Measurements from ENCODE around the gene NFIA. TPM values are rescaled to one million over a fixed set of nuclear protein-coding genes. Genes with fewer than 3 reads are reported as not detected.

Gene NFIA
- total and polyA plus RNA-seq, 9 of the 15 experiments (the other 6 are each of a cell fraction or from before 2014, with no cell fraction given) = 5.3 to 24.9 (median 9.8) TPM

DNA sequence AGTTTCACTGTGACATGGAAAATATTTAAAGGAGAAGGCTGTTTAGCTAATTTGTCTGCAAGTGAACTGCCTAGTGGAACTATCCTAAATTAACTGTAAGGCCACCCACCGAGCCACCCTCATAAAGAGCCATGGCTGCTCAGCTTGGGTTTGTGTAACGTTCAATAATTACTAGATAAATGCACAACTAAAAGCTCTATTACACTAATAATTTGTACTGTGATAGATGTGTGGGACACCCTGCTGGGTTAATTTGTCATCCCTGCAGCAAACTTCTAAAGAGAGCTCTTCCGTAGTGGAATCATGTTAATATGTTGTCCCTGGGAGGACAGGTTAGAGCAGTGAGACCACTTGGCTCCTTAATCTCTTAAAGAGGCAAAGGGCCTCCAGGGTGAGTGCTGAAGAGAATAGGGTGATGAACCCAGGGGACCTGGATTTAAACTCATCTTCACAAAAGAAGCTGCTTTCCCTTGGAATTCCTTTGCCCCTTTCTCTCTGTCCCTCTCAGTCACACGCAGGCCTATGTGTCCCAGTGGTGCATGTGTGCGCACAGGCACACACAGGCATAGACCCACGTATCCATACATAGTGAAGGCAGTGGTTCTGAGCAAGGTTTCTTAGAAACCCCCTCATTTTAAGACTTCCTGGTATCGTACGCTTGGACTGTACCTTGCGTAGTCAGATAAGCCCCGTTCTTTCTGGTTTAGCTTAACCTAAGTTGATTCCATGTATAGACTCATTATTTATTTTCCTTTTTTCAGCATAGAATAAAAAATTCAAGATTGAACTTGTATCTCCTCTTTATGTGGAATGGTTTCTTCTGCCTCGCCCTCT is 310.3 kb downstream of the NFIA start (continued):
- TF ChIP-seq, protein P1, sequence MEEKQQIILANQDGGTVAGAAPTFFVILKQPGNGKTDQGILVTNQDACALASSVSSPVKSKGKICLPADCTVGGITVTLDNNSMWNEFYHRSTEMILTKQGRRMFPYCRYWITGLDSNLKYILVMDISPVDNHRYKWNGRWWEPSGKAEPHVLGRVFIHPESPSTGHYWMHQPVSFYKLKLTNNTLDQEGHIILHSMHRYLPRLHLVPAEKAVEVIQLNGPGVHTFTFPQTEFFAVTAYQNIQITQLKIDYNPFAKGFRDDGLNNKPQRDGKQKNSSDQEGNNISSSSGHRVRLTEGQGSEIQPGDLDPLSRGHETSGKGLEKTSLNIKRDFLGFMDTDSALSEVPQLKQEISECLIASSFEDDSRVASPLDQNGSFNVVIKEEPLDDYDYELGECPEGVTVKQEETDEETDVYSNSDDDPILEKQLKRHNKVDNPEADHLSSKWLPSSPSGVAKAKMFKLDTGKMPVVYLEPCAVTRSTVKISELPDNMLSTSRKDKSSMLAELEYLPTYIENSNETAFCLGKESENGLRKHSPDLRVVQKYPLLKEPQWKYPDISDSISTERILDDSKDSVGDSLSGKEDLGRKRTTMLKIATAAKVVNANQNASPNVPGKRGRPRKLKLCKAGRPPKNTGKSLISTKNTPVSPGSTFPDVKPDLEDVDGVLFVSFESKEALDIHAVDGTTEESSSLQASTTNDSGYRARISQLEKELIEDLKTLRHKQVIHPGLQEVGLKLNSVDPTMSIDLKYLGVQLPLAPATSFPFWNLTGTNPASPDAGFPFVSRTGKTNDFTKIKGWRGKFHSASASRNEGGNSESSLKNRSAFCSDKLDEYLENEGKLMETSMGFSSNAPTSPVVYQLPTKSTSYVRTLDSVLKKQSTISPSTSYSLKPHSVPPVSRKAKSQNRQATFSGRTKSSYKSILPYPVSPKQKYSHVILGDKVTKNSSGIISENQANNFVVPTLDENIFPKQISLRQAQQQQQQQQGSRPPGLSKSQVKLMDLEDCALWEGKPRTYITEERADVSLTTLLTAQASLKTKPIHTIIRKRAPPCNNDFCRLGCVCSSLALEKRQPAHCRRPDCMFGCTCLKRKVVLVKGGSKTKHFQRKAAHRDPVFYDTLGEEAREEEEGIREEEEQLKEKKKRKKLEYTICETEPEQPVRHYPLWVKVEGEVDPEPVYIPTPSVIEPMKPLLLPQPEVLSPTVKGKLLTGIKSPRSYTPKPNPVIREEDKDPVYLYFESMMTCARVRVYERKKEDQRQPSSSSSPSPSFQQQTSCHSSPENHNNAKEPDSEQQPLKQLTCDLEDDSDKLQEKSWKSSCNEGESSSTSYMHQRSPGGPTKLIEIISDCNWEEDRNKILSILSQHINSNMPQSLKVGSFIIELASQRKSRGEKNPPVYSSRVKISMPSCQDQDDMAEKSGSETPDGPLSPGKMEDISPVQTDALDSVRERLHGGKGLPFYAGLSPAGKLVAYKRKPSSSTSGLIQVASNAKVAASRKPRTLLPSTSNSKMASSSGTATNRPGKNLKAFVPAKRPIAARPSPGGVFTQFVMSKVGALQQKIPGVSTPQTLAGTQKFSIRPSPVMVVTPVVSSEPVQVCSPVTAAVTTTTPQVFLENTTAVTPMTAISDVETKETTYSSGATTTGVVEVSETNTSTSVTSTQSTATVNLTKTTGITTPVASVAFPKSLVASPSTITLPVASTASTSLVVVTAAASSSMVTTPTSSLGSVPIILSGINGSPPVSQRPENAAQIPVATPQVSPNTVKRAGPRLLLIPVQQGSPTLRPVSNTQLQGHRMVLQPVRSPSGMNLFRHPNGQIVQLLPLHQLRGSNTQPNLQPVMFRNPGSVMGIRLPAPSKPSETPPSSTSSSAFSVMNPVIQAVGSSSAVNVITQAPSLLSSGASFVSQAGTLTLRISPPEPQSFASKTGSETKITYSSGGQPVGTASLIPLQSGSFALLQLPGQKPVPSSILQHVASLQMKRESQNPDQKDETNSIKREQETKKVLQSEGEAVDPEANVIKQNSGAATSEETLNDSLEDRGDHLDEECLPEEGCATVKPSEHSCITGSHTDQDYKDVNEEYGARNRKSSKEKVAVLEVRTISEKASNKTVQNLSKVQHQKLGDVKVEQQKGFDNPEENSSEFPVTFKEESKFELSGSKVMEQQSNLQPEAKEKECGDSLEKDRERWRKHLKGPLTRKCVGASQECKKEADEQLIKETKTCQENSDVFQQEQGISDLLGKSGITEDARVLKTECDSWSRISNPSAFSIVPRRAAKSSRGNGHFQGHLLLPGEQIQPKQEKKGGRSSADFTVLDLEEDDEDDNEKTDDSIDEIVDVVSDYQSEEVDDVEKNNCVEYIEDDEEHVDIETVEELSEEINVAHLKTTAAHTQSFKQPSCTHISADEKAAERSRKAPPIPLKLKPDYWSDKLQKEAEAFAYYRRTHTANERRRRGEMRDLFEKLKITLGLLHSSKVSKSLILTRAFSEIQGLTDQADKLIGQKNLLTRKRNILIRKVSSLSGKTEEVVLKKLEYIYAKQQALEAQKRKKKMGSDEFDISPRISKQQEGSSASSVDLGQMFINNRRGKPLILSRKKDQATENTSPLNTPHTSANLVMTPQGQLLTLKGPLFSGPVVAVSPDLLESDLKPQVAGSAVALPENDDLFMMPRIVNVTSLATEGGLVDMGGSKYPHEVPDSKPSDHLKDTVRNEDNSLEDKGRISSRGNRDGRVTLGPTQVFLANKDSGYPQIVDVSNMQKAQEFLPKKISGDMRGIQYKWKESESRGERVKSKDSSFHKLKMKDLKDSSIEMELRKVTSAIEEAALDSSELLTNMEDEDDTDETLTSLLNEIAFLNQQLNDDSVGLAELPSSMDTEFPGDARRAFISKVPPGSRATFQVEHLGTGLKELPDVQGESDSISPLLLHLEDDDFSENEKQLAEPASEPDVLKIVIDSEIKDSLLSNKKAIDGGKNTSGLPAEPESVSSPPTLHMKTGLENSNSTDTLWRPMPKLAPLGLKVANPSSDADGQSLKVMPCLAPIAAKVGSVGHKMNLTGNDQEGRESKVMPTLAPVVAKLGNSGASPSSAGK (IDR thresholded peaks at IDR 0.05) = 0 out of 2 replicates have a peak, but pooled peaks have one; percentile 15
- TF ChIP-seq CBX3 (IDR thresholded peaks at IDR 0.05; ENCODE audit: borderline replicate concordance in 1 of 2, low read length in 2 of 2) = no peak
- no peak for TF ChIP-seq GATA2 (CRISPR knock-in tag; IDR thresholded peaks at IDR 0.05)
- TF ChIP-seq, protein P2, sequence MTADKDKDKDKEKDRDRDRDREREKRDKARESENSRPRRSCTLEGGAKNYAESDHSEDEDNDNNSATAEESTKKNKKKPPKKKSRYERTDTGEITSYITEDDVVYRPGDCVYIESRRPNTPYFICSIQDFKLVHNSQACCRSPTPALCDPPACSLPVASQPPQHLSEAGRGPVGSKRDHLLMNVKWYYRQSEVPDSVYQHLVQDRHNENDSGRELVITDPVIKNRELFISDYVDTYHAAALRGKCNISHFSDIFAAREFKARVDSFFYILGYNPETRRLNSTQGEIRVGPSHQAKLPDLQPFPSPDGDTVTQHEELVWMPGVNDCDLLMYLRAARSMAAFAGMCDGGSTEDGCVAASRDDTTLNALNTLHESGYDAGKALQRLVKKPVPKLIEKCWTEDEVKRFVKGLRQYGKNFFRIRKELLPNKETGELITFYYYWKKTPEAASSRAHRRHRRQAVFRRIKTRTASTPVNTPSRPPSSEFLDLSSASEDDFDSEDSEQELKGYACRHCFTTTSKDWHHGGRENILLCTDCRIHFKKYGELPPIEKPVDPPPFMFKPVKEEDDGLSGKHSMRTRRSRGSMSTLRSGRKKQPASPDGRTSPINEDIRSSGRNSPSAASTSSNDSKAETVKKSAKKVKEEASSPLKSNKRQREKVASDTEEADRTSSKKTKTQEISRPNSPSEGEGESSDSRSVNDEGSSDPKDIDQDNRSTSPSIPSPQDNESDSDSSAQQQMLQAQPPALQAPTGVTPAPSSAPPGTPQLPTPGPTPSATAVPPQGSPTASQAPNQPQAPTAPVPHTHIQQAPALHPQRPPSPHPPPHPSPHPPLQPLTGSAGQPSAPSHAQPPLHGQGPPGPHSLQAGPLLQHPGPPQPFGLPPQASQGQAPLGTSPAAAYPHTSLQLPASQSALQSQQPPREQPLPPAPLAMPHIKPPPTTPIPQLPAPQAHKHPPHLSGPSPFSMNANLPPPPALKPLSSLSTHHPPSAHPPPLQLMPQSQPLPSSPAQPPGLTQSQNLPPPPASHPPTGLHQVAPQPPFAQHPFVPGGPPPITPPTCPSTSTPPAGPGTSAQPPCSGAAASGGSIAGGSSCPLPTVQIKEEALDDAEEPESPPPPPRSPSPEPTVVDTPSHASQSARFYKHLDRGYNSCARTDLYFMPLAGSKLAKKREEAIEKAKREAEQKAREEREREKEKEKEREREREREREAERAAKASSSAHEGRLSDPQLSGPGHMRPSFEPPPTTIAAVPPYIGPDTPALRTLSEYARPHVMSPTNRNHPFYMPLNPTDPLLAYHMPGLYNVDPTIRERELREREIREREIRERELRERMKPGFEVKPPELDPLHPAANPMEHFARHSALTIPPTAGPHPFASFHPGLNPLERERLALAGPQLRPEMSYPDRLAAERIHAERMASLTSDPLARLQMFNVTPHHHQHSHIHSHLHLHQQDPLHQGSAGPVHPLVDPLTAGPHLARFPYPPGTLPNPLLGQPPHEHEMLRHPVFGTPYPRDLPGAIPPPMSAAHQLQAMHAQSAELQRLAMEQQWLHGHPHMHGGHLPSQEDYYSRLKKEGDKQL (CRISPR knock-in tag; IDR thresholded peaks at IDR 0.05; ENCODE audit: borderline replicate concordance) = no peak
- no peak for TF ChIP-seq YBX1 (IDR thresholded peaks at IDR 0.05)
- no peak for TF ChIP-seq ZKSCAN8 (CRISPR knock-in tag; IDR thresholded peaks at IDR 0.05)
- peak; percentile 50 for TF ChIP-seq BHLHE40 (IDR thresholded peaks at IDR 0.05; ENCODE audit: low read length)
- no peak for TF ChIP-seq GATAD2A (IDR thresholded peaks at IDR 0.05)
- 0 out of 2 replicates have a peak, but pooled peaks have one; percentile 20 for TF ChIP-seq MTA3 (IDR thresholded peaks at IDR 0.05; ENCODE audit: borderline replicate concordance)
- no peak for TF ChIP-seq ILF3 (IDR thresholded peaks at IDR 0.05; ENCODE audit: borderline replicate concordance)
